ENCODE results near the gene ACY1.

DNA sequence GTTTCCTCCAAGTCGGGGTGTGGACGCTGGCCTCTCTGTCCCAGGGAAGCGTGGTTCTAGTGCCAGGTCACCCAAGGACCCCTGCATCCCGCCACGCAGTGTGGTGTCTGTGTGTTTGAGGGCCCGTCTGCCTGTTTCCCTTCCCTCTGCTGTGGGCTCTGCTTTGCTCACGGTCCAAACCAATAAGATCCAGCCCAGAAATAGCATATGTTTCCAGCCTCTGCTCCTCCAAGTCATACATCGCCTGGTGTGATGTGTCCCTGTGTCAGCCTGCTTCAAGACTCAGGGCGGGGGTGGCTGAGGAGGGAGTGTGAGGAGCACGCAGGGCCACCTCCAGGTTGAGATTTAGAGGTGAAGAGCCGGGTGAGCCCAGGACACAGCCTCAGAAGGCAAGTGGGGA, 34.3 kb downstream of the ACY1 start:
- TF ChIP-seq CTCF (IDR thresholded peaks at IDR 0.05), result no peak
- no peak for TF ChIP-seq ZFX (IDR thresholded peaks at IDR 0.05; ENCODE audit: borderline replicate concordance)

Data from 22Rv1 (cell line).